GM23338 (cell line): Measurements from ENCODE around the gene HDAC1.

Experiments
- CREB1 ChIP-seq: fragments of 250-450 bp; sonication (Bioruptor Pico); IDR thresholded peaks from 2 replicates; pipeline ENCODE4 v1.5.0; 2020; ENCODE audit warnings: low read depth, mild to moderate bottlenecking, moderate library complexity
- CTCF ChIP-seq, 2 experiments: fragments of 200-600 bp in 1 of 2; sonication (generic) in 1 of 2; conservative IDR thresholded peaks; 2 replicates each; pipeline versions ENCODE4 v1.5.1 to v1.6.1; 2016 to 2017; ENCODE audit warnings: antibody characterized with exemption in 2 of 2, low read depth in 2 of 2, mild to moderate bottlenecking in 2 of 2, moderate library complexity in 1 of 2
- ETS1 ChIP-seq: IDR thresholded peaks from 2 replicates; pipeline ENCODE4 v1.6.1; 2016; ENCODE audit warnings: antibody characterized with exemption
- EZH2 ChIP-seq: fragments of 200-600 bp; sonication (generic); IDR thresholded peaks from one replicate; pipeline ENCODE4 v1.8.0; 2017; ENCODE audit warnings: antibody characterized with exemption, mild to moderate bottlenecking, low read depth; ENCODE audit not compliant: unreplicated experiment
- EZH2phosphoT487 ChIP-seq: fragments of 200-600 bp; sonication (generic); IDR thresholded peaks from one replicate; pipeline ENCODE4 v1.8.1; 2018; ENCODE audit warnings: antibody characterized with exemption; ENCODE audit not compliant: unreplicated experiment
- JUNB ChIP-seq: IDR thresholded peaks from one replicate; pipeline ENCODE4 v1.6.1; 2016; ENCODE audit warnings: antibody characterized with exemption; ENCODE audit not compliant: unreplicated experiment
- POLR2AphosphoS5 ChIP-seq: IDR thresholded peaks from 2 replicates; pipeline ENCODE4 v1.6.1; 2016; ENCODE audit warnings: antibody characterized with exemption, low read depth
- REST ChIP-seq: IDR thresholded peaks from one replicate; pipeline ENCODE4 v1.6.1; 2018; ENCODE audit warnings: antibody characterized with exemption; ENCODE audit not compliant: unreplicated experiment
- STAT1 ChIP-seq: IDR thresholded peaks from one replicate; pipeline ENCODE4 v1.6.1; 2016; ENCODE audit warnings: antibody characterized with exemption; ENCODE audit not compliant: unreplicated experiment
- ZNF114 ChIP-seq: fragments of 250-450 bp; sonication (Bioruptor Pico); IDR thresholded peaks from 2 replicates; pipeline ENCODE4 v1.5.0; 2020; ENCODE audit warnings: mild to moderate bottlenecking, moderate library complexity
- ZNF331 ChIP-seq: fragments of 250-450 bp; sonication (Bioruptor Pico); IDR thresholded peaks from 2 replicates; pipeline ENCODE4 v1.5.0; 2020; ENCODE audit warnings: low read depth, mild to moderate bottlenecking, moderate library complexity

- TF ChIP-seq CTCF (conservative IDR thresholded peaks at IDR 0.05; ENCODE audit: low read depth in 2 of 2) = no peak
- no peak for TF ChIP-seq POLR2AphosphoS5
- no peak for TF ChIP-seq JUNB
- TF ChIP-seq CREB1 = no peak
- TF ChIP-seq EZH2phosphoT487 = no peak
- no peak for TF ChIP-seq EZH2
- no peak for TF ChIP-seq STAT1
- no peak for TF ChIP-seq REST
- TF ChIP-seq ZNF114 (CRISPR knock-in tag) = no peak
- TF ChIP-seq ZNF331 (CRISPR knock-in tag) = no peak
- TF ChIP-seq ETS1 = no peak
Measured at GRCh38 chr1:32373996-32374592, 82.2 kb downstream of the HDAC1 start.
